Neural cell (in vitro differentiated cells): ENCODE results near the gene PYHIN1.

Experiments
- CTCF ChIP-seq: fragments of 450-650 bp; IDR thresholded peaks from 2 replicates; pipeline ENCODE4 v1.5.1; 2014; ENCODE audit warnings: antibody characterized with exemption, mild to moderate bottlenecking, moderate library complexity; ENCODE audit not compliant: poor library complexity, severe bottlenecking
- EP300 ChIP-seq: fragments of 450-650 bp; conservative IDR thresholded peaks from 2 replicates; pipeline ENCODE4 v1.6.1; 2014; ENCODE audit warnings: antibody characterized with exemption, mild to moderate bottlenecking, moderate library complexity; ENCODE audit not compliant: poor library complexity, severe bottlenecking
- EZH2 ChIP-seq: fragments of 200-600, 300-800 bp; shearing (Covaris generic), sonication (generic); IDR thresholded peaks from 2 replicates; pipeline ENCODE4 v1.6.1; 2014; ENCODE audit warnings: antibody characterized with exemption, low read length, borderline replicate concordance, mild to moderate bottlenecking; ENCODE audit not compliant: insufficient read depth, poor library complexity, severe bottlenecking
- POLR2AphosphoS5 ChIP-seq: IDR thresholded peaks from 2 replicates; pipeline ENCODE4 v1.6.1; 2012
- RAD21 ChIP-seq: fragments of 450-650 bp; conservative IDR thresholded peaks from 2 replicates; pipeline ENCODE4 v1.6.1; 2014; ENCODE audit warnings: antibody characterized with exemption, mild to moderate bottlenecking, moderate library complexity
- REST ChIP-seq: IDR thresholded peaks from 2 replicates; pipeline ENCODE4 v1.6.1; 2012; ENCODE audit warnings: borderline replicate concordance

- TF ChIP-seq POLR2AphosphoS5 (no peak), CTCF (no peak), RAD21 (no peak), EP300 (no peak), REST (no peak), EZH2 (no peak)
These were observed 819 bp downstream of the PYHIN1 start for GRCh38 chr1:158932171-158932570.
